Measurements from ENCODE around the gene UTP18. TPM values are rescaled to one million over a fixed set of nuclear protein-coding genes. Genes with fewer than 3 reads are reported as not detected.
"Not testable (repeated sequence)": the region's sequence is repeated elsewhere in the genome, so short reads cannot be mapped to it uniquely, and the experiment has no call there.

The UTP18 gene
- total and polyA plus RNA-seq, 8 donors = 8.8 to 20.8 (median 13.9) TPM

DNA sequence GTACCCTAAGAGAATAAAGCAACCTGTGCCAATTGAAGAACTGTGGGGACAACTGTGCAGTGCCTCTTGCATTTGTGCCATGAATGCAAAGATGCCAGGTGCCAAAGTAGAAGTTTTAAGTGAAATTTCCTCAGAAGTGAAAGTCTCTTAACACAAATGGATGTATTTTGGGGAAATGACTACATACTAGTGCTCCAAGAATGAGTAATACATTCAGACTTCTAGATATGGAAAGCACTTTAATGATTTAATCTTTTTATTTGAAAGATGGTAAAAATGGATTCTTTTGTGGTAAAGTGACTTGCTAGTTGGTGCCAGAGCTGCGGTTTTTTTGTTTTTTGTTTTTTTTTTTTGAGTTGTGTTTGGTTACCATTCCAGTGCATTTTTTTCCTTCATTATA is 15.0 kb downstream of the UTP18 start:
- Histone ChIP-seq H3K36me3 (peaks cover 0 to 30% (median 15%) of the 10 kb centered on the region in 3 donors), H3K4me3 (no peak overlapping the region), H3K9me3 (no peaks in the 10 kb centered on the region), H3K27ac (no peak overlapping the region), H3K27me3 (no peaks in the 10 kb centered on the region), H3K4me1 (peaks cover 0 to 6% (median 0%) of the 10 kb centered on the region in 3 donors)
- TF ChIP-seq, protein P1, sequence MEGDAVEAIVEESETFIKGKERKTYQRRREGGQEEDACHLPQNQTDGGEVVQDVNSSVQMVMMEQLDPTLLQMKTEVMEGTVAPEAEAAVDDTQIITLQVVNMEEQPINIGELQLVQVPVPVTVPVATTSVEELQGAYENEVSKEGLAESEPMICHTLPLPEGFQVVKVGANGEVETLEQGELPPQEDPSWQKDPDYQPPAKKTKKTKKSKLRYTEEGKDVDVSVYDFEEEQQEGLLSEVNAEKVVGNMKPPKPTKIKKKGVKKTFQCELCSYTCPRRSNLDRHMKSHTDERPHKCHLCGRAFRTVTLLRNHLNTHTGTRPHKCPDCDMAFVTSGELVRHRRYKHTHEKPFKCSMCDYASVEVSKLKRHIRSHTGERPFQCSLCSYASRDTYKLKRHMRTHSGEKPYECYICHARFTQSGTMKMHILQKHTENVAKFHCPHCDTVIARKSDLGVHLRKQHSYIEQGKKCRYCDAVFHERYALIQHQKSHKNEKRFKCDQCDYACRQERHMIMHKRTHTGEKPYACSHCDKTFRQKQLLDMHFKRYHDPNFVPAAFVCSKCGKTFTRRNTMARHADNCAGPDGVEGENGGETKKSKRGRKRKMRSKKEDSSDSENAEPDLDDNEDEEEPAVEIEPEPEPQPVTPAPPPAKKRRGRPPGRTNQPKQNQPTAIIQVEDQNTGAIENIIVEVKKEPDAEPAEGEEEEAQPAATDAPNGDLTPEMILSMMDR (IDR thresholded peaks at IDR 0.05) = no peak
- ATAC-seq (no peak), DNase-seq (no peak), FAIRE-seq (no peak)
- 91 to 96% methylated on average over 1 of the region's 1 CpG for WGBS, 2 donors
- intact Hi-C loops (cut with DNase I) = no loop called here

DNA sequence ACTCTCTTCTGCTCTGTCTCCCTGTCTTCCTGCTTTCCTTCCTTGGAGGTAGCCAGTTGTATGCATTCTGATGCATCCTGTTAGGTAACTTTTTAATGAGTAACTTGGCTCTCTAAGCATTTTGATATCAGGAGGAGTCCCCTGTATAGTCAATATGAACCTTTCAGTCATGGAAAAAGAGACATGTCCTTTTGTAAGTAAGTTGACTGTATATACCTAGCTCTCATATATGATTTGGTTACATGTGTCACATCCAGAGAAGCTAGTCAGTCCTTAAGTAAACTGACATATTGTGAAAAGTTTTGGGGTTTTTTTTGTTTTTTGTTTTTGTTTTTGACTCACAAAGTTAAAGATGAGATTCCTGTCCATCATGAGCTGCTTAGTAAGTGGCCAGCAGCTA is 18.8 kb downstream of the UTP18 start:
- Histone ChIP-seq H3K27ac (no peak overlapping the region), H3K9me3 (no peaks in the 10 kb centered on the region), H3K36me3 (peaks cover 0 to 43% (median 20%) of the 10 kb centered on the region in 3 donors), H3K4me1 (no peaks in the 10 kb centered on the region), H3K4me3 (no peak overlapping the region), H3K27me3 (no peaks in the 10 kb centered on the region)
- TF ChIP-seq, protein P1 (IDR thresholded peaks at IDR 0.05) = no peak
- intact Hi-C loops (cut with DNase I) = no loop called here
- no peak for DNase-seq
- no peak for ATAC-seq
- no peak for FAIRE-seq

DNA sequence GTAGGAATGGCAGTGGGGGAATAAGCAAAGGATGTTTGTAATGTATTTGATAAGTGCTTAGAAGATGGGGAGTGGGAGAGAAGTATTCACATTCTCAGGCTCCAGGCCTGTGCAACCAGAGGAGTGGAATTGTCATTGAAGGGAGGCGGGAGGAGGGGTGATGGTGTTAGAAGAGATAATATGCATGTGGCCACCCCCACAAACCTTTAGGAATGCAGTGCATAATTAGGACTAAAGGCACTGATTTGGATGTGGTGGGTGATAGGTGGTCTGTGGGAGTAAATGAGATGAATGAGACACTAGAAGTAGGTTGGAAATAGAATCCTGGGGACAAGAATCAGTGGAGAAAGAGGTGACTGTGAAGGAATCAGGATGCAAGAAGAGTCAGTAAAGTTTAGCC is 27.1 kb downstream of the UTP18 start:
- DNase-seq (no peak), FAIRE-seq (no peak), ATAC-seq (no peak)
- no peak overlapping the region for H3K4me3 ChIP-seq
- 95 to 100% methylated on average over 1 of the region's 1 CpG for WGBS, 2 donors
- H3K27ac ChIP-seq = no peak overlapping the region
- no peaks in the 10 kb centered on the region for H3K4me1 ChIP-seq
- intact Hi-C loops (cut with DNase I) = no loop called here
- TF ChIP-seq, protein P1 (IDR thresholded peaks at IDR 0.05) = no peak
- H3K9me3 ChIP-seq = no peaks in the 10 kb centered on the region
- H3K27me3 ChIP-seq = no peaks in the 10 kb centered on the region
- peaks cover 0 to 18% (median 0%) of the 10 kb centered on the region in 3 donors for H3K36me3 ChIP-seq

DNA sequence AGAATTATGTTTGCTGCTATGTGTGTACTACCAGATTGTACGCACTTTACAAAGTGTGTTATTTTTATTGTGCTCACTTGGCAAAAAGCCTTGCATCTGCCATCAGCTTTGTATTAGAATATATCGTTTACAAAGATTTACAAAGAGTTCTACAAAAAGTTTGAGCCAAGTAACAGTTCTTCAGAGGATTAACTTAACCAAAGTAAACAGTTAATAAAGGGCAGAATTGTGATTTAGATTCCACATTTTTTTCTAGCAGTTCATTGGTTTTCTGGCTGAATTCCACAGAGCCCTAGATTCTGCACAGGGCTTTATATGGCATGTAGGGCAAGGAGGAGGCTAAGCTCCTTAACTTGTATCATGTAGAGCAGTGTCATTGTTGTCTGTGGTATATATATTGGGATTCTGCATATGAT is 29.4 kb downstream of the UTP18 start:
- ATAC-seq = no peak
- H3K36me3 ChIP-seq = peaks cover 0 to 24% (median 0%) of the 10 kb centered on the region in 3 donors
- TF ChIP-seq, protein P1 (IDR thresholded peaks at IDR 0.05) = no peak

DNA sequence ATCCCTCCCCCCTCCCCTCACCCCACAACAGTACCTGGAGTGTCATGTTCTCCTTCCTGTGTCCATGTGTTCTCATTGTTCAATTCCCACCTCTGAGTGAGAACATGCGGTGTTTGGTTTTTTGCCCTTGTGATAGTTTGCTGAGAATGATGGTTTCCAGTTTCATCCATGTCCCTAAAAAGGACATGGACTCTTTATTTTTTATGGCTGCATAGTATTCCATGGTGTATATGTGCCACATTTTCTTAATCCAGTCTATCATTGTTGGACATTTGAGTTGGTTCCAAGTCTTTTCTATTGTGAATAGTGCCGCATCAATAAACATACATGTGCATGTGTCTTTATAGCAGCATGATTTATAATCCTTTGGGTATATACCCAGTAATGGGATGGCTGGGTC is 34.0 kb downstream of the UTP18 start:
- DNase-seq; H3K27ac ChIP-seq; ATAC-seq; H3K9me3 ChIP-seq; H3K27me3 ChIP-seq; H3K4me3 ChIP-seq; intact Hi-C loops (cut with DNase I); H3K4me1 ChIP-seq; FAIRE-seq: not testable (repeated sequence)
- 98% methylated on average over 2 of the region's 2 CpGs for WGBS, 2 donors
- H3K36me3 ChIP-seq = peaks cover 0 to 13% (median 0%) of the 10 kb centered on the region in 3 donors

More for the DNA sequence above, 29.4 kb downstream of the UTP18 start:
- FAIRE-seq (no peak), DNase-seq (no peak)
- H3K4me3 ChIP-seq = no peak overlapping the region
- intact Hi-C loops (cut with DNase I) = no loop called here
- no peaks in the 10 kb centered on the region for H3K27me3 ChIP-seq
- H3K9me3 ChIP-seq = no peaks in the 10 kb centered on the region
- no peak overlapping the region for H3K27ac ChIP-seq
- WGBS, 2 donors = 81 to 84% methylated on average over 2 of the region's 2 CpGs
- no peaks in the 10 kb centered on the region for H3K4me1 ChIP-seq
